Esophagus muscularis mucosa (tissue), 4 donors: Measurements from ENCODE around the gene ZNF423. TPM values are rescaled to one million over a fixed set of nuclear protein-coding genes. Genes with fewer than 3 reads are reported as not detected.

Experiments used
- DNase-seq: peaks from one replicate; pipeline ENCODE4 v3.0.0-alpha.2; 2017; ENCODE audit errors: extremely low spot score
- H3K27ac ChIP-seq, 4 donors: fragments of 200-600 bp; sonication (generic); replicated peaks in 1 of 4; 1 replicate in 3 of 4; 2 replicates in 1 of 4; pipeline ENCODE4 v1.5.1; 2016 to 2019; ENCODE audit warnings: mild to moderate bottlenecking in 1 of 4
- H3K27me3 ChIP-seq, 4 donors: fragments of 200-600 bp; sonication (generic); one replicate each; pipeline versions ENCODE4 v1.5.1 to v1.6.0; 2016 to 2019
- H3K36me3 ChIP-seq, 4 donors: fragments of 200-600 bp; sonication (generic); one replicate each; pipeline ENCODE4 v1.5.1; 2016 to 2019
- H3K4me1 ChIP-seq, 4 donors: fragments of 200-600 bp; sonication (generic); one replicate each; pipeline ENCODE4 v1.5.1; 2016 to 2019
- H3K4me3 ChIP-seq, 4 donors: fragments of 200-600 bp; sonication (generic); 1 replicate in 2 of 4; 2 replicates in 2 of 4; pipeline ENCODE4 v1.5.1; 2016 to 2019; ENCODE audit warnings: mild to moderate bottlenecking in 4 of 4, moderate library complexity in 1 of 4
- H3K9me3 ChIP-seq, 4 donors: fragments of 200-600 bp; sonication (generic); 1 replicate in 3 of 4; 2 replicates in 1 of 4; pipeline ENCODE4 v1.5.1; 2016 to 2019
- CTCF ChIP-seq, 3 experiments: fragments of 200-600 bp in 2 of 3; fragments of 450-650 bp in 1 of 3; sonication (generic) in 2 of 3; IDR thresholded peaks; one replicate each; pipeline ENCODE4 v1.5.1; 2017 to 2019; ENCODE audit warnings: antibody characterized with exemption in 3 of 3, mild to moderate bottlenecking in 2 of 3, moderate library complexity in 1 of 3
- EP300 ChIP-seq: sonication (generic); formaldehyde crosslinking; IDR thresholded peaks from one replicate; pipeline ENCODE4 v1.6.1; 2017; ENCODE audit warnings: antibody characterized with exemption
- POLR2A ChIP-seq: fragments of 450-650 bp; IDR thresholded peaks from one replicate; pipeline ENCODE4 v1.6.1; 2017; ENCODE audit warnings: antibody characterized with exemption, moderate library complexity, mild to moderate bottlenecking, low read depth
- POLR2AphosphoS5 ChIP-seq, 2 donors: sonication (generic); formaldehyde crosslinking; IDR thresholded peaks; one replicate each; pipeline ENCODE4 v1.6.1; 2017; ENCODE audit warnings: antibody characterized with exemption in 2 of 2
- WGBS: methylation state at CpG from one replicate; pipeline ENCODE4 v1.1.5; 2018; 5-methylcytosine and 5-hydroxymethylcytosine counted together
- intact Hi-C: fragments of 100-400 bp; cut with DNase I; formaldehyde crosslinking; loops from one replicate; pipeline ENCODE4 v1.15.1; 2023
- total RNA-seq, 4 donors: library from RNA; depleted of rRNA; stranded (reverse); fragments of >200 nt; gene quantifications; one replicate each; pipeline versions ENCODE4 v1.1.0 to v1.2.1, GENCODE V29; 2016

ZNF423 gene
- total RNA-seq, 4 donors from 2014 or later, result 8.7 to 22.5 (median 10.3) TPM

- Histone ChIP-seq H3K27ac (no peak overlapping the region), H3K4me3 (no peak overlapping the region), H3K36me3 (peaks cover 0 to 6% (median 0%) of the 10 kb centered on the region in 4 donors), H3K9me3 (no peaks in the 10 kb centered on the region), H3K4me1 (no peaks in the 10 kb centered on the region), H3K27me3 (no peaks in the 10 kb centered on the region)
- 95% methylated on average over 9 of the region's 12 CpGs for WGBS
- DNase-seq, result no peak
- TF ChIP-seq CTCF (IDR thresholded peaks at IDR 0.05) (no peak), POLR2AphosphoS5 (IDR thresholded peaks at IDR 0.05) (no peak), EP300 (no peak), POLR2A (no peak)
- intact Hi-C loops, result no loop called here
Observed at GRCh38 chr16:49515861-49516260, 340.1 kb downstream of the ZNF423 start.

GRCh38 chr16:49515016-49515565 is 340.8 kb downstream of the ZNF423 start:
- intact Hi-C loops, result no loop called here
- Histone ChIP-seq H3K36me3 (peaks cover 0 to 6% (median 2%) of the 10 kb centered on the region in 4 donors), H3K27ac (no peak overlapping the region), H3K4me1 (no peaks in the 10 kb centered on the region), H3K27me3 (no peaks in the 10 kb centered on the region), H3K9me3 (no peaks in the 10 kb centered on the region), H3K4me3 (no peak overlapping the region)
- WGBS, result 91% methylated on average over 10 of the region's 11 CpGs
- no peak for DNase-seq
- TF ChIP-seq CTCF (IDR thresholded peaks at IDR 0.05), result no peak
- TF ChIP-seq POLR2A, result no peak
- no peak for TF ChIP-seq EP300
- no peak for TF ChIP-seq POLR2AphosphoS5 (IDR thresholded peaks at IDR 0.05)

DNA sequence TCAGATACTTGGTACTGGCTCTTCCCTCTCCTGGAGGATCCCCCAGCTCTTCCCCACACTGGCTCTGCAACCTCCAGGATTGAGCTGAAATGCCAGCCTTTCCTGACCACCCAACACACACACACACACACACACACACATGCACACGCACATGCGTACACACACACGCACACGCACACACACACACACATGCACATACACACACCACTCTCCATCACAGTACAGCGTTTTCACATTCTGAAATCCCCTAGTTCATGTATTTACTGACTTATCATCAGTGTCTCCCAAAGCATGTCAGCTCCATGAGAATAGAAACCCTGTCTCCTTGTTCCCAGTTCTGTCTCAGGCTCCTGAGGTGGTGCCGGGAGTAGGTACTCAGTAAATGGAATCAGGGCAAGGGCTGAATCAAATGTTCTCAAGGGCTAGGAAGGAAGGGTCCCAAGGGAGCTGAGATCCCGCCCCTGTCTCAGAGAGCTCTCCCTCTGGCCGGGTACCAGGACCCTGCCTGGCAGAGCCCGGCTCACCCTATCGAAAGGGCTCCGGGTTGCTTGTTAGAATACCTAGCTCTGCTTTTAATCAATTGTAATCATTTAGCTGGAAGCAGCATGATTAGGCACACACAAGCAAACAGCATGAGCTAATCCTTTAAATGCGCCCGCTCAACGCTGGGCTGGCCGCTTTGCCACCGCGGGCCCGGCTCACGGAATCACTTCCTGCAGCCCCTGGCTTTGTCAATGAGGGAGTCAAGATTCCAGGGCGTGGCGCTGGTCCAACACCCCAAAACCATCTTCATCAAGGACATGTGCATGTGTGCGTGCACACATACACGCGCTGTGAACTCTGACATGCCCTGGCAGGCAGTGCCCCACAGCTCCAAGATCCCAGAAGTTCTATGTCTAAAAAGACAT is 341.6 kb downstream of the ZNF423 start:
- H3K27ac ChIP-seq, result no peak overlapping the region
- peaks cover 0 to 6% (median 2%) of the 10 kb centered on the region in 4 donors for H3K36me3 ChIP-seq
- no peaks in the 10 kb centered on the region for H3K9me3 ChIP-seq
- intact Hi-C loops, result no loop called here
- DNase-seq, result no peak
- H3K4me1 ChIP-seq, result no peaks in the 10 kb centered on the region
- no peaks in the 10 kb centered on the region for H3K27me3 ChIP-seq
- 90% methylated on average over 24 of the region's 24 CpGs for WGBS
- no peak for TF ChIP-seq POLR2AphosphoS5 (IDR thresholded peaks at IDR 0.05)
- TF ChIP-seq CTCF (IDR thresholded peaks at IDR 0.05), result no peak
- no peak for TF ChIP-seq EP300
- no peak for TF ChIP-seq POLR2A
- H3K4me3 ChIP-seq, result no peak overlapping the region

- Histone ChIP-seq H3K27ac (no peak overlapping the region), H3K36me3 (peaks cover 0 to 6% (median 2%) of the 10 kb centered on the region in 4 donors), H3K4me3 (no peak overlapping the region), H3K27me3 (no peaks in the 10 kb centered on the region), H3K9me3 (no peaks in the 10 kb centered on the region), H3K4me1 (no peaks in the 10 kb centered on the region)
- 80% methylated on average over 7 of the region's 7 CpGs for WGBS
- TF ChIP-seq EP300 (no peak), POLR2A (no peak), CTCF (IDR thresholded peaks at IDR 0.05) (no peak), POLR2AphosphoS5 (IDR thresholded peaks at IDR 0.05) (no peak)
- intact Hi-C loops, result no loop called here
- DNase-seq, result no peak
Observed at GRCh38 chr16:49513040-49513439, 342.9 kb downstream of the ZNF423 start.
